ENCODE measurements around the gene SMIM13.

SMIM13 gene

GRCh38 chr6:11065436-11066202 is 28.0 kb upstream of the SMIM13 start:
- TF ChIP-seq CTCF (IDR thresholded peaks at IDR 0.05; ENCODE audit: low read depth, low read length), result no peak
- H3K4me3 ChIP-seq (ENCODE audit: low read depth, low read length), result no peak overlapping the region
- no peak for DNase-seq (ENCODE audit: low read depth, low spot score)
- in situ Hi-C loops (cut with HindIII; ENCODE audit: low sequenced_read_pairs), result no loop called here

- DNase-seq (ENCODE audit: low read depth, low spot score), result no peak
- TF ChIP-seq CTCF (IDR thresholded peaks at IDR 0.05; ENCODE audit: low read depth, low read length), result no peak
- no peak overlapping the region for H3K4me3 ChIP-seq (ENCODE audit: low read depth, low read length)
- in situ Hi-C loops (cut with HindIII; ENCODE audit: low sequenced_read_pairs), result no loop called here
Measured at GRCh38 chr6:11066505-11067347, 26.9 kb upstream of the SMIM13 start.

- no peak overlapping the region for H3K4me3 ChIP-seq (ENCODE audit: low read depth, low read length)
- in situ Hi-C loops (cut with HindIII; ENCODE audit: low sequenced_read_pairs), result no loop called here
- DNase-seq (ENCODE audit: low read depth, low spot score), result no peak
- no peak for TF ChIP-seq CTCF (IDR thresholded peaks at IDR 0.05; ENCODE audit: low read depth, low read length)
Measured at GRCh38 chr6:11067348-11067747, 26.3 kb upstream of the SMIM13 start.

- in situ Hi-C loops (cut with HindIII; ENCODE audit: low sequenced_read_pairs), result no loop called here
- no peak for TF ChIP-seq CTCF (IDR thresholded peaks at IDR 0.05; ENCODE audit: low read depth, low read length)
- H3K4me3 ChIP-seq (ENCODE audit: low read depth, low read length), result no peak overlapping the region
- no peak for DNase-seq (ENCODE audit: low read depth, low spot score)
Measured at GRCh38 chr6:11069760-11070159, 23.9 kb upstream of the SMIM13 start.

- no peak for DNase-seq (ENCODE audit: low read depth, low spot score)
- no peak overlapping the region for H3K4me3 ChIP-seq (ENCODE audit: low read depth, low read length)
- in situ Hi-C loops (cut with HindIII; ENCODE audit: low sequenced_read_pairs), result no loop called here
- TF ChIP-seq CTCF (IDR thresholded peaks at IDR 0.05; ENCODE audit: low read depth, low read length), result no peak
Measured at GRCh38 chr6:11072101-11072500, 21.5 kb upstream of the SMIM13 start.

- TF ChIP-seq CTCF (IDR thresholded peaks at IDR 0.05; ENCODE audit: low read depth, low read length), result no peak
- DNase-seq (ENCODE audit: low read depth, low spot score), result no peak
- in situ Hi-C loops (cut with HindIII; ENCODE audit: low sequenced_read_pairs), result no loop called here
- H3K4me3 ChIP-seq (ENCODE audit: low read depth, low read length), result no peak overlapping the region
Measured at GRCh38 chr6:11076540-11076939, 17.1 kb upstream of the SMIM13 start.

Measured in astrocyte of the spinal cord (primary cell).